Esophagus muscularis mucosa (tissue), 4 donors: Measurements from ENCODE around the gene PLP2. TPM values are rescaled to one million over a fixed set of nuclear protein-coding genes. Genes with fewer than 3 reads are reported as not detected.

ENCODE experiments used
- DNase-seq: peaks from one replicate; pipeline ENCODE4 v3.0.0-alpha.2; 2017; ENCODE audit errors: extremely low spot score
- H3K27ac ChIP-seq, 4 donors: fragments of 200-600 bp; sonication (generic); replicated peaks in 1 of 4; 1 replicate in 3 of 4; 2 replicates in 1 of 4; pipeline ENCODE4 v1.5.1; 2016 to 2019; ENCODE audit warnings: mild to moderate bottlenecking in 1 of 4
- H3K27me3 ChIP-seq, 4 donors: fragments of 200-600 bp; sonication (generic); one replicate each; pipeline versions ENCODE4 v1.5.1 to v1.6.0; 2016 to 2019
- H3K36me3 ChIP-seq, 4 donors: fragments of 200-600 bp; sonication (generic); one replicate each; pipeline ENCODE4 v1.5.1; 2016 to 2019
- H3K4me1 ChIP-seq, 4 donors: fragments of 200-600 bp; sonication (generic); one replicate each; pipeline ENCODE4 v1.5.1; 2016 to 2019
- H3K4me3 ChIP-seq, 4 donors: fragments of 200-600 bp; sonication (generic); 1 replicate in 2 of 4; 2 replicates in 2 of 4; pipeline ENCODE4 v1.5.1; 2016 to 2019; ENCODE audit warnings: mild to moderate bottlenecking in 4 of 4, moderate library complexity in 1 of 4
- H3K9me3 ChIP-seq, 4 donors: fragments of 200-600 bp; sonication (generic); 1 replicate in 3 of 4; 2 replicates in 1 of 4; pipeline ENCODE4 v1.5.1; 2016 to 2019
- CTCF ChIP-seq, 3 experiments: fragments of 200-600 bp in 2 of 3; fragments of 450-650 bp in 1 of 3; sonication (generic) in 2 of 3; IDR thresholded peaks; one replicate each; pipeline ENCODE4 v1.5.1; 2017 to 2019; ENCODE audit warnings: antibody characterized with exemption in 3 of 3, mild to moderate bottlenecking in 2 of 3, moderate library complexity in 1 of 3
- EP300 ChIP-seq: sonication (generic); formaldehyde crosslinking; IDR thresholded peaks from one replicate; pipeline ENCODE4 v1.6.1; 2017; ENCODE audit warnings: antibody characterized with exemption
- POLR2A ChIP-seq: fragments of 450-650 bp; IDR thresholded peaks from one replicate; pipeline ENCODE4 v1.6.1; 2017; ENCODE audit warnings: antibody characterized with exemption, moderate library complexity, mild to moderate bottlenecking, low read depth
- POLR2AphosphoS5 ChIP-seq, 2 donors: sonication (generic); formaldehyde crosslinking; IDR thresholded peaks; one replicate each; pipeline ENCODE4 v1.6.1; 2017; ENCODE audit warnings: antibody characterized with exemption in 2 of 2
- WGBS: methylation state at CpG from one replicate; pipeline ENCODE4 v1.1.5; 2018; 5-methylcytosine and 5-hydroxymethylcytosine counted together
- intact Hi-C: fragments of 100-400 bp; cut with DNase I; formaldehyde crosslinking; loops from one replicate; pipeline ENCODE4 v1.15.1; 2023
- total RNA-seq, 4 donors: library from RNA; depleted of rRNA; stranded (reverse); fragments of >200 nt; gene quantifications; one replicate each; pipeline versions ENCODE4 v1.1.0 to v1.2.1, GENCODE V29; 2016

The PLP2 gene
- total RNA-seq, 4 donors from 2014 or later, result 55.3 to 101 (median 76.3) TPM

GRCh38 chrX:49155900-49156837, 15.5 kb upstream of the PLP2 start:
- Histone ChIP-seq H3K27ac (peak overlapping the region; percentile 90 to 94 (median 92)), H3K4me3 (peak overlapping the region; percentile 53 to 67 (median 57)), H3K9me3 (no peaks in the 10 kb centered on the region), H3K36me3 (no peaks in the 10 kb centered on the region), H3K27me3 (no peaks in the 10 kb centered on the region), H3K4me1 (peaks cover 0 to 9% (median 7%) of the 10 kb centered on the region in 4 donors)
- intact Hi-C loops, result no loop called here
- TF ChIP-seq POLR2A (no peak), CTCF (IDR thresholded peaks at IDR 0.05) (peak; percentile 67 to 82 (median 80)), POLR2AphosphoS5 (IDR thresholded peaks at IDR 0.05) (peak; percentile 78 to 85)
- 51% methylated on average over 24 of the region's 65 CpGs for WGBS
- peak; percentile 94 for DNase-seq

- Histone ChIP-seq H3K4me1 (peaks cover 0 to 9% (median 7%) of the 10 kb centered on the region in 4 donors), H3K9me3 (no peaks in the 10 kb centered on the region), H3K4me3 (no peak overlapping the region), H3K36me3 (no peaks in the 10 kb centered on the region), H3K27me3 (no peaks in the 10 kb centered on the region), H3K27ac (no peak overlapping the region)
- DNase-seq, result no peak
- 87% methylated on average over 3 of the region's 25 CpGs for WGBS
- TF ChIP-seq POLR2A (no peak), POLR2AphosphoS5 (IDR thresholded peaks at IDR 0.05) (no peak), CTCF (IDR thresholded peaks at IDR 0.05) (no peak)
- intact Hi-C loops, result no loop called here
These were observed 14.5 kb upstream of the PLP2 start for GRCh38 chrX:49157194-49157593.

GRCh38 chrX:49160908-49161307, 10.8 kb upstream of the PLP2 start:
- Histone ChIP-seq H3K4me3 (no peak overlapping the region), H3K4me1 (peaks cover 0 to 24% (median 20%) of the 10 kb centered on the region in 4 donors), H3K27me3 (no peaks in the 10 kb centered on the region), H3K27ac (no peak overlapping the region), H3K36me3 (no peaks in the 10 kb centered on the region), H3K9me3 (no peaks in the 10 kb centered on the region)
- 81% methylated on average over 2 of the region's 2 CpGs for WGBS
- TF ChIP-seq CTCF (IDR thresholded peaks at IDR 0.05) (no peak), EP300 (no peak), POLR2A (no peak)
- intact Hi-C loops, result loop anchor here (10.0 kb wide), 1 partner anchor 1506 kb away; the partner anchor contains the start of genes ELK1 and UXT
- DNase-seq, result no peak

- Histone ChIP-seq H3K36me3 (no peaks in the 10 kb centered on the region), H3K4me1 (peaks cover 0 to 27% (median 22%) of the 10 kb centered on the region in 4 donors), H3K4me3 (no peak overlapping the region), H3K27me3 (no peaks in the 10 kb centered on the region), H3K9me3 (no peaks in the 10 kb centered on the region), H3K27ac (no peak overlapping the region)
- TF ChIP-seq EP300 (no peak), POLR2A (no peak), POLR2AphosphoS5 (IDR thresholded peaks at IDR 0.05) (no peak)
- DNase-seq, result no peak
- WGBS, result 78% methylated on average over 5 of the region's 5 CpGs
- intact Hi-C loops, result loop anchor here (10.0 kb wide), 1 partner anchor 1507 kb away; the partner anchor contains the start of genes ELK1 and UXT
These were observed 10.1 kb upstream of the PLP2 start for GRCh38 chrX:49161632-49162031.

- no CpG with 5 or more reads among the region's 28 CpGs for WGBS
- peak within 1 kb of the TSS; percentile 86 to 91 (median 90) for H3K27ac ChIP-seq
- H3K4me1 ChIP-seq, result peaks cover 0 to 34% (median 22%) of the 10 kb centered on the region in 4 donors
- no peak for TF ChIP-seq POLR2A
- TF ChIP-seq POLR2AphosphoS5 (IDR thresholded peaks at IDR 0.05), result no peak
- TF ChIP-seq EP300, result no peak
- TF ChIP-seq CTCF (IDR thresholded peaks at IDR 0.05), result no peak
- H3K4me3 ChIP-seq, result peak within 1 kb of the TSS; percentile 46 to 57 (median 50)
- no peaks in the 10 kb centered on the region for H3K27me3 ChIP-seq
- DNase-seq, result no peak
- H3K36me3 ChIP-seq, result no peaks in the 10 kb centered on the region
- intact Hi-C loops, result loop anchor here (10.0 kb wide), 1 partner anchor 1508 kb away; the partner anchor contains the start of genes ELK1 and UXT
- H3K9me3 ChIP-seq, result no peaks in the 10 kb centered on the region
These were observed 9.1 kb upstream of the PLP2 start, which contains the start of gene MAGIX for GRCh38 chrX:49162620-49163019. MAGIX (plus strand) TSS chrX:49162758; CDS start chrX:49162890, 132 bp downstream.
